WTC11 (cell line): ENCODE data around the gene KCNQ2.

Experiments used
- ATF3 ChIP-seq: sonication (generic); formaldehyde crosslinking; conservative IDR thresholded peaks from 2 replicates; pipeline ENCODE4 v1.8.1; 2022; ENCODE audit warnings: mild to moderate bottlenecking, missing genetic modification reagents
- ELF4 ChIP-seq: sonication (generic); formaldehyde crosslinking; IDR thresholded peaks from 2 replicates; pipeline ENCODE4 v1.8.1; 2022; ENCODE audit warnings: low read depth, mild to moderate bottlenecking, moderate library complexity, missing genetic modification reagents
- NR3C1 ChIP-seq: sonication (generic); formaldehyde crosslinking; conservative IDR thresholded peaks from 2 replicates; pipeline ENCODE4 v1.8.1; 2023; ENCODE audit warnings: low read depth, mild to moderate bottlenecking, missing genetic modification reagents
- TCF7 ChIP-seq: sonication (generic); formaldehyde crosslinking; IDR thresholded peaks from 2 replicates; pipeline ENCODE4 v1.8.0; 2022; ENCODE audit warnings: mild to moderate bottlenecking, low read depth, missing genetic modification reagents, moderate library complexity
- TP53 ChIP-seq: sonication (generic); formaldehyde crosslinking; IDR thresholded peaks from 2 replicates; pipeline ENCODE4 v1.8.1; 2023; ENCODE audit warnings: mild to moderate bottlenecking, missing genetic modification reagents
- ZNF232 ChIP-seq: sonication (generic); formaldehyde crosslinking; IDR thresholded peaks from 2 replicates; pipeline ENCODE4 v1.8.0; 2022; ENCODE audit warnings: mild to moderate bottlenecking, missing genetic modification reagents
- ZNF532 ChIP-seq: fragments of 250-450 bp; sonication (Bioruptor Pico); IDR thresholded peaks from 2 replicates; pipeline ENCODE4 v1.9.0; 2021; ENCODE audit warnings: mild to moderate bottlenecking, borderline replicate concordance
- TF ChIP-seq, protein P1 (sequence below): fragments of 200-600 bp; IDR thresholded peaks from 2 replicates; pipeline ENCODE4 v1.8.0; 2022; ENCODE audit warnings: antibody characterized with exemption
- TF ChIP-seq, protein P2 (sequence below): sonication (generic); formaldehyde crosslinking; IDR thresholded peaks from 2 replicates; pipeline ENCODE4 v1.8.0; 2022; ENCODE audit warnings: mild to moderate bottlenecking, missing genetic modification reagents

GRCh38 chr20:63463400-63464288 lies 8.8 kb downstream of the KCNQ2 start:
- TF ChIP-seq TP53 (CRISPR knock-in tag) (no peak), NR3C1 (no peak), TCF7 (no peak), ZNF232 (no peak), ATF3 (CRISPR knock-in tag) (no peak), ELF4 (CRISPR knock-in tag) (no peak), ZNF532 (CRISPR knock-in tag) (no peak)
- TF ChIP-seq, protein P1, sequence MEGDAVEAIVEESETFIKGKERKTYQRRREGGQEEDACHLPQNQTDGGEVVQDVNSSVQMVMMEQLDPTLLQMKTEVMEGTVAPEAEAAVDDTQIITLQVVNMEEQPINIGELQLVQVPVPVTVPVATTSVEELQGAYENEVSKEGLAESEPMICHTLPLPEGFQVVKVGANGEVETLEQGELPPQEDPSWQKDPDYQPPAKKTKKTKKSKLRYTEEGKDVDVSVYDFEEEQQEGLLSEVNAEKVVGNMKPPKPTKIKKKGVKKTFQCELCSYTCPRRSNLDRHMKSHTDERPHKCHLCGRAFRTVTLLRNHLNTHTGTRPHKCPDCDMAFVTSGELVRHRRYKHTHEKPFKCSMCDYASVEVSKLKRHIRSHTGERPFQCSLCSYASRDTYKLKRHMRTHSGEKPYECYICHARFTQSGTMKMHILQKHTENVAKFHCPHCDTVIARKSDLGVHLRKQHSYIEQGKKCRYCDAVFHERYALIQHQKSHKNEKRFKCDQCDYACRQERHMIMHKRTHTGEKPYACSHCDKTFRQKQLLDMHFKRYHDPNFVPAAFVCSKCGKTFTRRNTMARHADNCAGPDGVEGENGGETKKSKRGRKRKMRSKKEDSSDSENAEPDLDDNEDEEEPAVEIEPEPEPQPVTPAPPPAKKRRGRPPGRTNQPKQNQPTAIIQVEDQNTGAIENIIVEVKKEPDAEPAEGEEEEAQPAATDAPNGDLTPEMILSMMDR, result no peak
- TF ChIP-seq, protein P2, sequence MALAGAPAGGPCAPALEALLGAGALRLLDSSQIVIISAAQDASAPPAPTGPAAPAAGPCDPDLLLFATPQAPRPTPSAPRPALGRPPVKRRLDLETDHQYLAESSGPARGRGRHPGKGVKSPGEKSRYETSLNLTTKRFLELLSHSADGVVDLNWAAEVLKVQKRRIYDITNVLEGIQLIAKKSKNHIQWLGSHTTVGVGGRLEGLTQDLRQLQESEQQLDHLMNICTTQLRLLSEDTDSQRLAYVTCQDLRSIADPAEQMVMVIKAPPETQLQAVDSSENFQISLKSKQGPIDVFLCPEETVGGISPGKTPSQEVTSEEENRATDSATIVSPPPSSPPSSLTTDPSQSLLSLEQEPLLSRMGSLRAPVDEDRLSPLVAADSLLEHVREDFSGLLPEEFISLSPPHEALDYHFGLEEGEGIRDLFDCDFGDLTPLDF (CRISPR knock-in tag), result no peak
